Measurements from ENCODE around the gene KCNIP1. TPM values are rescaled to one million over a fixed set of nuclear protein-coding genes. Genes with fewer than 3 reads are reported as not detected.

Gene KCNIP1
- total and polyA plus RNA-seq, 10 of the 15 experiments (the other 5 are each of a cell fraction or from before 2014, with no cell fraction given) = not detected

DNA sequence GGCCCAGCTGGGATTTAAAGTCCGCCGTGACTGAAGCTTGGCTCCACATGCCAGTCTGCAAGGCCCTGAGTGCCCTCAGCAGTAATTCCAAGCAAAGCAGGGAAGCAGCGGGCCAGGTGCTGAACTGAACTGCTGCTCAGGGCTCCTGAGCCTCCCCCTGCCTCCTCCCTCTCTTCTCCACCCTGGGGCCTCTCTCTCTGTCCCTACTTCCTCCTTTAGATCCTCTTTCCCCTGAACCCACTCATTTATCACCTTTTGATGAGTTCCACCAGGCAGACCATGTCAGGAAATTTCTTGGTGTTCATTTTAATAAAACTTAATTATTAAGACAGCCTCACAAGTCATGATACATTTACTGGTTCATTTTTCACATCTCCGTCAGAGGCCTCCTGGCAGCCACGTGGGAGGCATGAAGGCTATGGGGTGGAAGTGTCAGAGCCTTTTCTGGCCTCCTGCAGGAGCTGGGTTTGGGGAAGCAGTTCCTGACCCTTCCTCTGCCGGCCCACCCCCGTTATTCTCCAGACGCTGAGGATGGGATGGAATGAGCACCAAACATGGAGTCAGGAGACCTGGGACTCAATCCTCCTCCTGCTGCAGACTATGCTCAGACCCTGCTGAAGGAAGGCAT lies 32.2 kb upstream of the KCNIP1 start:
- intact Hi-C loops (cut with micrococcal nuclease; ENCODE audit: unreplicated experiment) = no loop called here
- SMC1A ChIA-PET (ENCODE audit: uncharacterized antibody, unreplicated experiment) = no interaction called here
- no peaks in the 10 kb centered on the region for H3K4me1 ChIP-seq (ENCODE audit: control insufficient read depth, insufficient read depth, low read length)

More for the DNA sequence above, 32.2 kb upstream of the KCNIP1 start:
- Histone ChIP-seq H3K4me2 (ENCODE audit: control insufficient read depth, insufficient read depth) (no peak overlapping the region), H3K27me3 (replicated peaks in 1 of 2; ENCODE audit: control insufficient read depth in 2 of 2, insufficient read depth in 2 of 2, low read length in 1 of 2) (no peaks in the 10 kb centered on the region; a peak in 1 of 4 replicates), H3K36me3 (ENCODE audit: control insufficient read depth in 2 of 2, insufficient read depth in 2 of 2, low read length in 1 of 2) (no peaks in the 10 kb centered on the region), H3K79me2 (ENCODE audit: control insufficient read depth, insufficient read depth, low read length) (no peaks in the 10 kb centered on the region), H4K20me1 (ENCODE audit: control insufficient read depth, insufficient read depth) (no peaks in the 10 kb centered on the region), H3K27ac (ENCODE audit: control insufficient read depth, insufficient read depth) (no peak overlapping the region), H3K9me3 (replicated peaks; ENCODE audit: control insufficient read depth, insufficient read depth, low read length) (no peaks in the 10 kb centered on the region; the same call in 2 of the 3 replicates), H2AFZ (ENCODE audit: control insufficient read depth, low read depth, low read length) (no peak overlapping the region), H3K9ac (ENCODE audit: control insufficient read depth, insufficient read depth, low read length) (no peak overlapping the region), H3K4me3 (no peak overlapping the region)
- 19% methylated on average over 8 of the region's 8 CpGs for WGBS (ENCODE audit: insufficient coverage, insufficient replicate concordance, low lambda C conversion rate, missing lambda C conversion rate)
- ChIA-PET CTCF (no interaction called here), RAD21 (ENCODE audit: unreplicated experiment) (no interaction called here), POLR2A (no interaction called here)
- in situ Hi-C loops (cut with MboI) = no loop called here
- no peak for ATAC-seq
- FAIRE-seq = no peak
- BruUV-seq (replicated peaks) = no TSS peak
- no peak for DNase-seq (ENCODE audit: low read depth, low spot score)
- TF ChIP-seq, protein P1, sequence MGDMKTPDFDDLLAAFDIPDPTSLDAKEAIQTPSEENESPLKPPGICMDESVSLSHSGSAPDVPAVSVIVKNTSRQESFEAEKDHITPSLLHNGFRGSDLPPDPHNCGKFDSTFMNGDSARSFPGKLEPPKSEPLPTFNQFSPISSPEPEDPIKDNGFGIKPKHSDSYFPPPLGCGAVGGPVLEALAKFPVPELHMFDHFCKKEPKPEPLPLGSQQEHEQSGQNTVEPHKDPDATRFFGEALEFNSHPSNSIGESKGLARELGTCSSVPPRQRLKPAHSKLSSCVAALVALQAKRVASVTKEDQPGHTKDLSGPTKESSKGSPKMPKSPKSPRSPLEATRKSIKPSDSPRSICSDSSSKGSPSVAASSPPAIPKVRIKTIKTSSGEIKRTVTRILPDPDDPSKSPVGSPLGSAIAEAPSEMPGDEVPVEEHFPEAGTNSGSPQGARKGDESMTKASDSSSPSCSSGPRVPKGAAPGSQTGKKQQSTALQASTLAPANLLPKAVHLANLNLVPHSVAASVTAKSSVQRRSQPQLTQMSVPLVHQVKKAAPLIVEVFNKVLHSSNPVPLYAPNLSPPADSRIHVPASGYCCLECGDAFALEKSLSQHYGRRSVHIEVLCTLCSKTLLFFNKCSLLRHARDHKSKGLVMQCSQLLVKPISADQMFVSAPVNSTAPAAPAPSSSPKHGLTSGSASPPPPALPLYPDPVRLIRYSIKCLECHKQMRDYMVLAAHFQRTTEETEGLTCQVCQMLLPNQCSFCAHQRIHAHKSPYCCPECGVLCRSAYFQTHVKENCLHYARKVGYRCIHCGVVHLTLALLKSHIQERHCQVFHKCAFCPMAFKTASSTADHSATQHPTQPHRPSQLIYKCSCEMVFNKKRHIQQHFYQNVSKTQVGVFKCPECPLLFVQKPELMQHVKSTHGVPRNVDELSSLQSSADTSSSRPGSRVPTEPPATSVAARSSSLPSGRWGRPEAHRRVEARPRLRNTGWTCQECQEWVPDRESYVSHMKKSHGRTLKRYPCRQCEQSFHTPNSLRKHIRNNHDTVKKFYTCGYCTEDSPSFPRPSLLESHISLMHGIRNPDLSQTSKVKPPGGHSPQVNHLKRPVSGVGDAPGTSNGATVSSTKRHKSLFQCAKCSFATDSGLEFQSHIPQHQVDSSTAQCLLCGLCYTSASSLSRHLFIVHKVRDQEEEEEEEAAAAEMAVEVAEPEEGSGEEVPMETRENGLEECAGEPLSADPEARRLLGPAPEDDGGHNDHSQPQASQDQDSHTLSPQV (IDR thresholded peaks at IDR 0.05) = no peak

All from GM12878 (cell line).